ENCODE data around the gene TNFAIP2.

Gene TNFAIP2

DNA sequence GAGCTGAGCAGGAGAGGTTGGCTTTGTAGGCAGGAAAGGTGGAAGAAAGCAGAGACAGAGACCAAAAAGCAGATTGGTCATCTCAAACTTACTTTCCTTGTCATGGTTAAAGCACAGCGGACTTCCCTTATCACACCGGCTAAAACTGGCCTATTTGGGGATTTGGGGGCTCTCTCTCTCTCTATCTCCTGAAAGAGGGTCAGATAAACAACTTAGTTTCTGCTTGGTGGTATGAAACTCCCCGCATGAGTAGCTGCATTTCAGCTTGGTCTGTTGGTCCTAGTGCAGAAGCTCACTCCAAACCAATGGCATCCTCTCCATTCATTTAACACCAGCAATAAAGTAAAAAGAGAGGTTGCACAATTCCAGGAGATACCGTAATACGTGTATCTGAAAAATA lies 57.1 kb downstream of the TNFAIP2 start:
- Histone ChIP-seq H3K27me3 (ENCODE audit: insufficient read depth, poor library complexity, severe bottlenecking) (no peaks in the 10 kb centered on the region), H3K9me3 (ENCODE audit: severe bottlenecking) (no peaks in the 10 kb centered on the region), H3K27ac (ENCODE audit: poor library complexity, severe bottlenecking) (no peak overlapping the region), H3K4me3 (ENCODE audit: severe bottlenecking) (no peak overlapping the region), H3K36me3 (ENCODE audit: low read depth) (no peaks in the 10 kb centered on the region), H3K4me1 (ENCODE audit: insufficient read depth, poor library complexity, severe bottlenecking) (no peaks in the 10 kb centered on the region)
- no peak for ATAC-seq (ENCODE audit: low read depth)
- no peak for DNase-seq (ENCODE audit: low spot score)
- TF ChIP-seq, protein P1, sequence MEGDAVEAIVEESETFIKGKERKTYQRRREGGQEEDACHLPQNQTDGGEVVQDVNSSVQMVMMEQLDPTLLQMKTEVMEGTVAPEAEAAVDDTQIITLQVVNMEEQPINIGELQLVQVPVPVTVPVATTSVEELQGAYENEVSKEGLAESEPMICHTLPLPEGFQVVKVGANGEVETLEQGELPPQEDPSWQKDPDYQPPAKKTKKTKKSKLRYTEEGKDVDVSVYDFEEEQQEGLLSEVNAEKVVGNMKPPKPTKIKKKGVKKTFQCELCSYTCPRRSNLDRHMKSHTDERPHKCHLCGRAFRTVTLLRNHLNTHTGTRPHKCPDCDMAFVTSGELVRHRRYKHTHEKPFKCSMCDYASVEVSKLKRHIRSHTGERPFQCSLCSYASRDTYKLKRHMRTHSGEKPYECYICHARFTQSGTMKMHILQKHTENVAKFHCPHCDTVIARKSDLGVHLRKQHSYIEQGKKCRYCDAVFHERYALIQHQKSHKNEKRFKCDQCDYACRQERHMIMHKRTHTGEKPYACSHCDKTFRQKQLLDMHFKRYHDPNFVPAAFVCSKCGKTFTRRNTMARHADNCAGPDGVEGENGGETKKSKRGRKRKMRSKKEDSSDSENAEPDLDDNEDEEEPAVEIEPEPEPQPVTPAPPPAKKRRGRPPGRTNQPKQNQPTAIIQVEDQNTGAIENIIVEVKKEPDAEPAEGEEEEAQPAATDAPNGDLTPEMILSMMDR (IDR thresholded peaks at IDR 0.05; ENCODE audit: poor library complexity, severe bottlenecking), result no peak

DNA sequence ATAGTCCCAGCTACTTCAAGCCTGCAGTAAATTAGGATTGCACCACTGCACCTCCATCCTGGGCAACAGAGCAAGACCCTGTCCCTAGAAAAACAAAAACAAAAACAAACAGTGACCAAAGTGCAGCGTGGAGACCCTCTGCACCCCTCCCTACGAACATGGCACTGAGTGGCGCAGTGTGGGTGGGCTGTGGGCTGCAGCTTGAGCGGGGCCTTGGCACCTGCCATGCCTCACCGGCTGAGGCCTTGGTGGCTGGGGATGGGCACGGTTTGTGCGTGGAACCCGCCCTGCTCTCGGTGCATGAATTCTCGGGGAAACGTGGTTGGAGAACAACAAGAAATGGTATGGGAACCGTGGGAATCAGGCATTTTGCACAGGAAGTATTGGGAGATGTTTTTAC lies 60.8 kb downstream of the TNFAIP2 start:
- peaks cover 8% of the 10 kb centered on the region for H3K4me1 ChIP-seq (ENCODE audit: insufficient read depth, poor library complexity, severe bottlenecking)
- H3K4me3 ChIP-seq (ENCODE audit: severe bottlenecking), result no peak overlapping the region
- no peaks in the 10 kb centered on the region for H3K36me3 ChIP-seq (ENCODE audit: low read depth)
- H3K9me3 ChIP-seq (ENCODE audit: severe bottlenecking), result no peaks in the 10 kb centered on the region
- TF ChIP-seq, protein P1 (IDR thresholded peaks at IDR 0.05; ENCODE audit: poor library complexity, severe bottlenecking), result no peak
- no peak for ATAC-seq (ENCODE audit: low read depth)
- H3K27me3 ChIP-seq (ENCODE audit: insufficient read depth, poor library complexity, severe bottlenecking), result no peaks in the 10 kb centered on the region
- no peak for DNase-seq (ENCODE audit: low spot score)
- H3K27ac ChIP-seq (ENCODE audit: poor library complexity, severe bottlenecking), result no peak overlapping the region

DNA sequence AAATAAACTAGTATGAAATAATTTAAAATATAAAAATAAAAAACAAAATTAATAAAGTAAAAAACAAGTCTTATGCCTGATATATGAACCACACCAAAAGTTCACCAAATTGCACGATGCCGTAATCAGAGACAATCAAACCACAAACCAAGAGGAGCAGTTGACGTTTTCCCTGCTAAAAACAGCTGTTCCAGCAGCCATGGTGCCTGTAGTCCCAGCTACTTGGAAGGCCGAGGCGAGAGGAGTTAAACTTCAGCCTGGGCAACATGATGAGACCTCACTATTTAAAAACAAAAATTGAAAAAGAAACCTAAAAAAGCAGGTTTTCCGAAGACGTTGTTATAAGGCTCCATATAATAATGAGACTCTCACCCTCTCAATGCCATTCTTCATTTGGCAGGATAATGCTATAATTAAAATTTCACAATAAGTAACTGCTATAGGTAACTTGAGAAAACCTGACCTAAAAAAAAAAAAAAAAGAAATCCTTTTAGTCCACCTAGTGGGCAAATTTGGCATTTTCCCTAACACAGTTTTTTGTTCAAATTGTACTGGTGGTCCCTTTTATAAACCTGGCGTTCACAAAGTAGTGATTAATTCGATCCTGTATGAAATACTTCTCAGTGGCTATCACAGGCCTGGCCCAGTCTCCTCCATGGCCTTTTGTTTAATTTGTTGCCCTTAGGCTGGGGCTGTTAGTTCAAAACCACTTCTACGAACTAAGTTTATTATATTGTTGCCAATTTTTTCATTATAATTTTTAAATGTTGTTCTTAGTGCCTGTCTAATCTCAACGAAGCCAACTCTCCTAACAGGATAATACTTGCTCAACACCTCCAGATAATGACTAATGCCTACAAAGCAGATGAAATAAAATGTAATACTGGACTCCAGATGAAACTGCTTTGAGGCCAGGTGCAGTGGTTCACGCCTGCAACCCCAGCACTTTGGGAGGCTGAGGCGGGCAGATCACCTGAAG lies 62.1 kb downstream of the TNFAIP2 start:
- TF ChIP-seq, protein P1 (IDR thresholded peaks at IDR 0.05; ENCODE audit: poor library complexity, severe bottlenecking), result peak; percentile 88
- DNase-seq (ENCODE audit: low spot score), result no peak
- H3K27me3 ChIP-seq (ENCODE audit: insufficient read depth, poor library complexity, severe bottlenecking), result no peaks in the 10 kb centered on the region

DNA sequence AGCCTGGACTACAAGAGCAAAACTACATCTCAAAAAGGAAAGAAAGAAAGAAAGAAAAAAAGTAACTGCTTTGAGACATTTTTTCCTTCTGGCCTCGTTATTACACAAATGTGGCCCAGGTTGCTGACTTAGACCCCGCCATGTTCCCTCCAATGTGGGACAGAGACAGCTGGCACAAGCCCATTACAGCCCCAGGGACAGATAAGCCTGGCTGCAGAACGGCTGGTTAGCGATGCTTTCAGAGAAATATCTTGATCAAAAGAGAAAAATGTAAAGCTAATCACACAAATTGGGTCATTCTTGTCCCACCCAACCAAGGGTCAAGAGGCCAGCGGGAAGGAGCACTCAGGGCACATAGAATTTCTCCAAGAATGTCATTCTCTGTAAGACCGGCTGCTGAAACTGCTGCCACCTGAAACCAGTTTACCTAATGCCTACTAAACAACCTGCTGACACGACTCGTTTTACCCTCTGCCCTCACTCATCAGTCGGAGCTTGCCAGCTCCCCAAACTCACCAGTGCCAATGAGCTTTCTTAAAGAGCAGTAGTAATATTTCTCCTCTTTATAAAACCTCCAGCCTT lies 63.1 kb downstream of the TNFAIP2 start:
- TF ChIP-seq, protein P1 (IDR thresholded peaks at IDR 0.05; ENCODE audit: poor library complexity, severe bottlenecking), result no peak
- Histone ChIP-seq H3K4me3 (ENCODE audit: severe bottlenecking) (no peak overlapping the region), H3K4me1 (ENCODE audit: insufficient read depth, poor library complexity, severe bottlenecking) (peaks cover 8% of the 10 kb centered on the region), H3K27me3 (ENCODE audit: insufficient read depth, poor library complexity, severe bottlenecking) (no peaks in the 10 kb centered on the region), H3K36me3 (ENCODE audit: low read depth) (no peaks in the 10 kb centered on the region), H3K9me3 (ENCODE audit: severe bottlenecking) (no peaks in the 10 kb centered on the region), H3K27ac (ENCODE audit: poor library complexity, severe bottlenecking) (peak overlapping the region; percentile 50)
- DNase-seq (ENCODE audit: low spot score) (no peak), ATAC-seq (ENCODE audit: low read depth) (no peak)

More for the DNA sequence above, 62.1 kb downstream of the TNFAIP2 start:
- no peaks in the 10 kb centered on the region for H3K9me3 ChIP-seq (ENCODE audit: severe bottlenecking)
- peak overlapping the region; percentile 50 for H3K27ac ChIP-seq (ENCODE audit: poor library complexity, severe bottlenecking)
- H3K4me1 ChIP-seq (ENCODE audit: insufficient read depth, poor library complexity, severe bottlenecking), result peaks cover 8% of the 10 kb centered on the region
- ATAC-seq (ENCODE audit: low read depth), result peak; percentile 75
- H3K36me3 ChIP-seq (ENCODE audit: low read depth), result no peaks in the 10 kb centered on the region
- H3K4me3 ChIP-seq (ENCODE audit: severe bottlenecking), result no peak overlapping the region
